Measurements from ENCODE around the gene BMPER. TPM values are rescaled to one million over a fixed set of nuclear protein-coding genes. Genes with fewer than 3 reads are reported as not detected.

Gene BMPER
- total and polyA plus RNA-seq, 2 experiments from 2014 or later: 4.5 to 6.3 TPM

- Histone ChIP-seq H3K4me1 (ENCODE audit: insufficient read depth) (no peaks in the 10 kb centered on the region), H2AFZ (no peak overlapping the region)
- DNase-seq (ENCODE audit: low spot score): peak; percentile 58
Measured at GRCh38 chr7:34087892-34088891, 182.9 kb downstream of the BMPER start.

DNA sequence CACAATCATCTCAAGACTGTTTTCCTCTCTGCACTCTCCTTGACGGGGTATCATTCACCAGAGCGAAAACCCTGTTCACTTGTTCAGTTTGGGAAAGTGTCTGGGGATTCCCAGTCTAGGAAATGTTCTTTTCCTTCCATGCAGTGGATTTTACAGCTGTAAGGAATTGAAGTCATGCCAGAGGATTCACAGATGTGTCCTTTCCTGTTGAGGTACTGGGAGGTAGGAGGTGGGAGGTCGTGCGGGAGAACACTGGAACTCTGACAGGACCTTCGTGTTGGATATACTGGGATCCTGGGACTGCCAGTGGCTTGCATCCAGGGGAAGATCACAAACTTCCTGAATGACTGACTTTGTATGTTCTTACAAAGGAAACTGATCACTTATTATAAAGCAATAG lies 185.5 kb downstream of the BMPER start:
- Histone ChIP-seq H3K4me2 (no peak overlapping the region), H3K27me3 (no peaks in the 10 kb centered on the region), H3K36me3 (replicated peaks; ENCODE audit: insufficient read depth, low read depth) (no peaks in the 10 kb centered on the region), H4K20me1 (ENCODE audit: insufficient read depth, poor library complexity, severe bottlenecking) (no peaks in the 10 kb centered on the region), H2AFZ (no peak overlapping the region), H3K9me3 (ENCODE audit: low read depth) (no peaks in the 10 kb centered on the region), H3K9me2 (replicated peaks; ENCODE audit: insufficient read depth) (no peaks in the 10 kb centered on the region), H3K4me1 (ENCODE audit: insufficient read depth) (no peaks in the 10 kb centered on the region), H3K4me3 (no peak overlapping the region), H3K79me2 (no peaks in the 10 kb centered on the region), H3K27ac (no peak overlapping the region)
- 77% methylated on average over 5 of the region's 5 CpGs for WGBS (ENCODE audit: low lambda C conversion rate, missing lambda C conversion rate)
- TF ChIP-seq EZH2phosphoT487 (IDR thresholded peaks at IDR 0.05; ENCODE audit: low read depth, severe bottlenecking, unreplicated experiment): no peak
- no peak for DNase-seq (ENCODE audit: low spot score)

More at GRCh38 chr7:34087892-34088891, 182.9 kb downstream of the BMPER start:
- H3K4me3 ChIP-seq: no peak overlapping the region
- no peak overlapping the region for H3K27ac ChIP-seq
- H3K9me3 ChIP-seq (ENCODE audit: low read depth): no peaks in the 10 kb centered on the region
- H3K36me3 ChIP-seq (replicated peaks; ENCODE audit: insufficient read depth, low read depth): no peaks in the 10 kb centered on the region
- H3K9me2 ChIP-seq (replicated peaks; ENCODE audit: insufficient read depth): no peaks in the 10 kb centered on the region
- TF ChIP-seq EZH2phosphoT487 (IDR thresholded peaks at IDR 0.05; ENCODE audit: low read depth, severe bottlenecking, unreplicated experiment): no peak
- TF ChIP-seq EZH2 (IDR thresholded peaks at IDR 0.05; ENCODE audit: borderline replicate concordance): no peak
- peak; percentile 59 for TF ChIP-seq CTCF (IDR thresholded peaks at IDR 0.05; ENCODE audit: poor library complexity)
- H3K79me2 ChIP-seq: no peaks in the 10 kb centered on the region
- H3K4me2 ChIP-seq: no peak overlapping the region
- H3K27me3 ChIP-seq: no peaks in the 10 kb centered on the region
- 88% methylated on average over 10 of the region's 10 CpGs for WGBS (ENCODE audit: low lambda C conversion rate, missing lambda C conversion rate)
- no peaks in the 10 kb centered on the region for H4K20me1 ChIP-seq (ENCODE audit: insufficient read depth, poor library complexity, severe bottlenecking)

DNA sequence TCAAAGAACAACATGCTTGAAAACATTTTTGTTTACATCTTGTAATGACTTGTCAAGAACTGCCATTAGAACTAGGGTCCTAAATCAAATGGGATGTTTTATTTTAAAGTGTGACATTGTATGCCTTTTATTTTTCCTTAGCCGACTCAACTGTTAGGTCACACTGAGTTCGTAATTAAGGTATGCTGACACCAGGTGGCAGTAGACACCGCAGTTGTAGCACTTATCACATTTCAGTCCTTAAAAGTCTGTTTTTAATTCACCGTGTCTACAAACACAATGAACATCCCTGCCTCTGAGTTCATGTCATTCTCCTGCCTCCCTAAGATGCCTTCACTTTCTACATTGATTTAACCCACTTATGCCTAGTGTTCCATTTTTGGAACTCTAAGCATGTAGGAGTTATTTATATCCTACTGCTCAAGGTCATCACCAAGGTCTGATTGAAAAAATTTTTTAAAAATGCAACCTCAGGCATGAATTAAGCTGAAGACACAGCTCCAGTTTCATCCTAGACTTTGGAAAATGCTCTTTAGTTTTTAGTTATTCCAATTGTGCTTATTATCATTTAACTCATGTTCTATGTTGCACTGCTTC lies 186.1 kb downstream of the BMPER start:
- 37% methylated on average over 4 of the region's 4 CpGs for WGBS (ENCODE audit: low lambda C conversion rate, missing lambda C conversion rate)
- DNase-seq (ENCODE audit: low spot score): peak; percentile 49
- TF ChIP-seq CTCF (IDR thresholded peaks at IDR 0.05; ENCODE audit: poor library complexity): peak; percentile 52
- TF ChIP-seq EZH2phosphoT487 (IDR thresholded peaks at IDR 0.05; ENCODE audit: low read depth, severe bottlenecking, unreplicated experiment): no peak
- no peak for TF ChIP-seq EZH2 (IDR thresholded peaks at IDR 0.05; ENCODE audit: borderline replicate concordance)
- H3K4me3 ChIP-seq: no peak overlapping the region
- no peaks in the 10 kb centered on the region for H4K20me1 ChIP-seq (ENCODE audit: insufficient read depth, poor library complexity, severe bottlenecking)
- no peaks in the 10 kb centered on the region for H3K4me1 ChIP-seq (ENCODE audit: insufficient read depth)
- no peak overlapping the region for H3K27ac ChIP-seq
- H3K36me3 ChIP-seq (replicated peaks; ENCODE audit: insufficient read depth, low read depth): no peaks in the 10 kb centered on the region
- H3K27me3 ChIP-seq: no peaks in the 10 kb centered on the region
- H2AFZ ChIP-seq: no peak overlapping the region
- H3K4me2 ChIP-seq: no peak overlapping the region
- no peaks in the 10 kb centered on the region for H3K9me3 ChIP-seq (ENCODE audit: low read depth)
- H3K79me2 ChIP-seq: no peaks in the 10 kb centered on the region
- no peaks in the 10 kb centered on the region for H3K9me2 ChIP-seq (replicated peaks; ENCODE audit: insufficient read depth)

DNA sequence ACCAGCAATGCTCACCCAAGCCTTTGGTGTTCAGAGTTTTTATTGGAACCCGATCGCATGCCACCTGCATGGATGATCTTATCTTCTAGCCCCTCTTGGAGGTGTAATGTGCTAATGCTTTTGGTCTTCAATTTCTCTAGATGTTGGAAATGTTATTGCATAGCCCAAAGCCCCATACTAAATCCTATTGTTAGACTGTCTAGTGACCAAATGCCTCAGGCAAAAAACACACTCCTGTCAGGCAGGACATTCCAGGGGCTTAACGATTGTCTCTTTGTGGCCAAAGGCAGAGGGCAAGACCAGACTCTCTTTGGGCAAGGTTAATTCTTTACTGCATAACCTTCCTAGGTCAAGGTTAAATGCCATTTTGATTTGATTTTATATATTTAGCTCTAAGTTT lies 187.9 kb downstream of the BMPER start:
- no peak overlapping the region for H3K27ac ChIP-seq
- H3K4me3 ChIP-seq: no peak overlapping the region
- no peaks in the 10 kb centered on the region for H3K4me1 ChIP-seq (ENCODE audit: insufficient read depth)
- no peak overlapping the region for H3K4me2 ChIP-seq
- H3K9me3 ChIP-seq (ENCODE audit: low read depth): no peaks in the 10 kb centered on the region
- no peak overlapping the region for H2AFZ ChIP-seq
- H3K36me3 ChIP-seq (replicated peaks; ENCODE audit: insufficient read depth, low read depth): no peaks in the 10 kb centered on the region
- DNase-seq (ENCODE audit: low spot score): no peak
- H3K79me2 ChIP-seq: no peaks in the 10 kb centered on the region
- WGBS (ENCODE audit: low lambda C conversion rate, missing lambda C conversion rate): 88% methylated on average over 3 of the region's 3 CpGs
- H4K20me1 ChIP-seq (ENCODE audit: insufficient read depth, poor library complexity, severe bottlenecking): no peaks in the 10 kb centered on the region
- no peaks in the 10 kb centered on the region for H3K9me2 ChIP-seq (replicated peaks; ENCODE audit: insufficient read depth)
- TF ChIP-seq EZH2phosphoT487 (IDR thresholded peaks at IDR 0.05; ENCODE audit: low read depth, severe bottlenecking, unreplicated experiment) (no peak), CTCF (IDR thresholded peaks at IDR 0.05; ENCODE audit: poor library complexity) (no peak), EZH2 (IDR thresholded peaks at IDR 0.05; ENCODE audit: borderline replicate concordance) (no peak)
- H3K27me3 ChIP-seq: no peaks in the 10 kb centered on the region
